CD4-positive, alpha-beta T cell (primary cell): ENCODE results near the gene MEGF11. TPM values are rescaled to one million over a fixed set of nuclear protein-coding genes. Genes with fewer than 3 reads are reported as not detected.

Experiments
- ATAC-seq: fragments of 200-7000 bp; cut with Tn5 transposase; one replicate; pipeline ENCODE4 v1.10.0; 2022; ENCODE audit warnings: mild to moderate bottlenecking; ENCODE audit not compliant: poor library complexity
- CTCF ChIA-PET: fragments of 350-600 bp; sonication (Branson Sonifier 250); formaldehyde crosslinking; loops from one replicate; lab custom pipeline; 2021; ENCODE audit warnings: antibody characterized with exemption, inconsistent platforms; lab: Charles Lee
- POLR2A ChIA-PET: fragments of 350-600 bp; sonication (Branson Sonifier 250); formaldehyde crosslinking; loops from one replicate; lab custom pipeline; 2021; ENCODE audit warnings: antibody characterized with exemption, inconsistent platforms; lab: Charles Lee
- DNase-seq, 14 experiments: peaks; one replicate each; pipeline ENCODE4 v3.0.0-alpha.2; 2013 to 2020; ENCODE audit warnings: mixed read lengths in 2 of 14
- H3K27ac ChIP-seq, 2 donors: one replicate each; pipeline versions ENCODE4 v1.5.1 to v1.7.0; 2013; ENCODE audit warnings: low read length in 2 of 2, low read depth in 1 of 2, mild to moderate bottlenecking in 1 of 2
- H3K27me3 ChIP-seq, 2 experiments: 1 replicate in 1 of 2; 2 replicates in 1 of 2; pipeline versions ENCODE4 v1.6.1 to v1.7.0; 2013; ENCODE audit warnings: low read length in 2 of 2, control low read depth in 1 of 2, mild to moderate bottlenecking in 1 of 2, moderate library complexity in 1 of 2; ENCODE audit not compliant: insufficient read depth in 2 of 2, control insufficient read depth in 1 of 2
- H3K36me3 ChIP-seq: one replicate; pipeline ENCODE4 v1.6.1; 2013; ENCODE audit warnings: low read length, control low read depth; ENCODE audit not compliant: insufficient read depth
- H3K4me1 ChIP-seq: one replicate; pipeline ENCODE4 v1.6.1; 2013; ENCODE audit warnings: low read length, control low read depth; ENCODE audit not compliant: insufficient read depth
- H3K4me3 ChIP-seq: one replicate; pipeline ENCODE4 v1.5.1; 2013; ENCODE audit warnings: mild to moderate bottlenecking, low read length, moderate library complexity
- H3K9me3 ChIP-seq, 2 experiments: 1 replicate in 1 of 2; 2 replicates in 1 of 2; pipeline versions ENCODE4 v1.6.1 to v1.7.0; 2013; ENCODE audit warnings: low read length in 2 of 2, mild to moderate bottlenecking in 2 of 2, control low read depth in 1 of 2, moderate library complexity in 1 of 2; ENCODE audit not compliant: control insufficient read depth in 1 of 2, insufficient read depth in 1 of 2
- H3K27ac Mint-ChIP-seq: one replicate; pipeline ENCODE4 v1.8.0; 2020; ENCODE audit warnings: mixed read lengths
- H3K27me3 Mint-ChIP-seq: one replicate; pipeline ENCODE4 v1.8.0; 2021; ENCODE audit warnings: mixed read lengths
- H3K36me3 Mint-ChIP-seq: one replicate; pipeline ENCODE4 v1.8.0; 2021; ENCODE audit warnings: low read depth, mixed read lengths
- H3K4me1 Mint-ChIP-seq: one replicate; pipeline ENCODE4 v1.8.0; 2021; ENCODE audit warnings: low read depth, mixed read lengths
- H3K4me3 Mint-ChIP-seq: one replicate; pipeline ENCODE4 v1.8.0; 2020; ENCODE audit warnings: mild to moderate bottlenecking, mixed read lengths
- H3K9me3 Mint-ChIP-seq: one replicate; pipeline ENCODE4 v1.8.0; 2020; ENCODE audit warnings: mixed read lengths
- CTCF ChIP-seq: fragments of 200-600 bp; IDR thresholded peaks from one replicate; pipeline ENCODE4 v1.8.0; 2022; ENCODE audit warnings: antibody characterized with exemption, mild to moderate bottlenecking
- intact Hi-C, 2 experiments: fragments of 100-400 bp; cut with DNase I in 1 of 2; cut with micrococcal nuclease in 1 of 2; formaldehyde crosslinking; loops; one replicate each; pipeline versions ENCODE4 v1.15.1 to v1.9.0; 2023 to 2025; cut with DNase I, micrococcal nuclease
- total RNA-seq, 174 experiments: library from RNA in 2 of 174; stranded (reverse) in 2 of 174; gene quantifications; one replicate each; pipeline ENCODE4 v1.2.3 and lab custom pipeline; 2021 to 2026

Gene MEGF11
- total RNA-seq, 2 experiments from 2014 or later, result not detected

- peaks cover 58% of the 10 kb centered on the region for H3K27me3 Mint-ChIP-seq
- TF ChIP-seq CTCF, result no peak
- POLR2A ChIA-PET, result no interaction called here
- H3K4me1 Mint-ChIP-seq, result peaks cover 11% of the 10 kb centered on the region
- ATAC-seq (no peak), DNase-seq (no peak)
- intact Hi-C loops, result no loop called here
- Histone ChIP-seq H3K4me3 (no peak overlapping the region), H3K27ac (no peak overlapping the region), H3K4me1 (peaks cover 12% of the 10 kb centered on the region), H3K36me3 (no peaks in the 10 kb centered on the region), H3K27me3 (peaks cover 20 to 28% of the 10 kb centered on the region in 2 experiments), H3K9me3 (no peaks in the 10 kb centered on the region)
- H3K4me3 Mint-ChIP-seq, result no peak overlapping the region
- no peaks in the 10 kb centered on the region for H3K9me3 Mint-ChIP-seq
- H3K27ac Mint-ChIP-seq, result no peak overlapping the region
- CTCF ChIA-PET, result no interaction called here
- H3K36me3 Mint-ChIP-seq, result no peaks in the 10 kb centered on the region
Measured at GRCh38 chr15:65986416-65986815, 267.1 kb downstream of the MEGF11 start.

GRCh38 chr15:65985387-65985786 lies 268.2 kb downstream of the MEGF11 start:
- intact Hi-C loops, result no loop called here
- Mint-ChIP-seq H3K4me1 (peaks cover 15% of the 10 kb centered on the region), H3K27ac (no peak overlapping the region), H3K27me3 (peaks cover 56% of the 10 kb centered on the region), H3K9me3 (no peaks in the 10 kb centered on the region), H3K4me3 (no peak overlapping the region), H3K36me3 (no peaks in the 10 kb centered on the region)
- TF ChIP-seq CTCF, result no peak
- ChIA-PET CTCF (no interaction called here), POLR2A (no interaction called here)
- H3K4me1 ChIP-seq, result peaks cover 12% of the 10 kb centered on the region
- no peak overlapping the region for H3K4me3 ChIP-seq
- peaks cover 20 to 28% of the 10 kb centered on the region in 2 experiments for H3K27me3 ChIP-seq
- H3K9me3 ChIP-seq, result no peaks in the 10 kb centered on the region
- DNase-seq (no peak), ATAC-seq (no peak)
- no peak overlapping the region for H3K27ac ChIP-seq
- H3K36me3 ChIP-seq, result no peaks in the 10 kb centered on the region

GRCh38 chr15:65982627-65983322 lies 270.8 kb downstream of the MEGF11 start:
- POLR2A ChIA-PET, result interaction anchor here (1.0 to 1.2 kb wide), 3 partner anchors 114 to 376 kb away, joined by 3 to 4 read pairs (median 3); partner anchors contain the start of gene RAB11A
- Mint-ChIP-seq H3K27ac (no peak overlapping the region), H3K9me3 (no peaks in the 10 kb centered on the region), H3K4me1 (peaks cover 15% of the 10 kb centered on the region), H3K27me3 (peaks cover 49% of the 10 kb centered on the region), H3K36me3 (no peaks in the 10 kb centered on the region), H3K4me3 (peak overlapping the region; percentile 74)
- H3K4me3 ChIP-seq, result peak overlapping the region; percentile 34
- ATAC-seq (peak; percentile 3), DNase-seq (no peak)
- CTCF ChIA-PET, result interaction anchor here (1.4 to 1.8 kb wide), 2 partner anchors 17 to 113 kb away, joined by 4 read pairs; partner anchors contain the start of gene RAB11A
- intact Hi-C loops, result loop anchor here (5.0 kb wide), 2 partner anchors 110 to 345 kb away; no protein-coding TSS in a partner anchor
- no peak for TF ChIP-seq CTCF
- H3K9me3 ChIP-seq, result no peaks in the 10 kb centered on the region
- H3K27me3 ChIP-seq, result peaks cover 20 to 23% of the 10 kb centered on the region in 2 experiments
- H3K36me3 ChIP-seq, result no peaks in the 10 kb centered on the region
- H3K4me1 ChIP-seq, result peaks cover 12% of the 10 kb centered on the region
- no peak overlapping the region for H3K27ac ChIP-seq
